Neural cell (in vitro differentiated cells): ENCODE data around the gene SHROOM4. TPM values are rescaled to one million over a fixed set of nuclear protein-coding genes. Genes with fewer than 3 reads are reported as not detected.

Experiments
- H2AFZ ChIP-seq: fragments of 200-600, 300-800 bp; sonication (generic), shearing (Covaris generic); 2 replicates; pipeline ENCODE4 v1.6.0; 2014; ENCODE audit warnings: low read depth, mild to moderate bottlenecking, antibody characterized with exemption, low read length, moderate library complexity
- H3F3A ChIP-seq: fragments of 200-600 bp; shearing (Covaris generic); 2 replicates; pipeline ENCODE4 v1.6.1; 2016; ENCODE audit warnings: mild to moderate bottlenecking, moderate library complexity, mixed read lengths, antibody characterized with exemption, low read length; ENCODE audit not compliant: insufficient read depth, poor library complexity, severe bottlenecking
- H3K27ac ChIP-seq: fragments of 200-600, 300-800 bp; sonication (generic), shearing (Covaris generic); 2 replicates; pipeline ENCODE4 v1.5.1; 2014; ENCODE audit warnings: mild to moderate bottlenecking, low read length, moderate library complexity
- H3K27me3 ChIP-seq: fragments of 300-800, 200-600 bp; sonication (generic), shearing (Covaris generic); 2 replicates; pipeline ENCODE4 v1.6.0; 2014; ENCODE audit warnings: mild to moderate bottlenecking, low read depth, low read length, moderate library complexity; ENCODE audit not compliant: insufficient read depth
- H3K36me3 ChIP-seq: fragments of 300-800, 200-600 bp; sonication (generic), shearing (Covaris generic); 2 replicates; pipeline ENCODE4 v1.5.1; 2014; ENCODE audit warnings: mild to moderate bottlenecking, antibody characterized with exemption, low read length, moderate library complexity; ENCODE audit not compliant: insufficient read depth
- H3K4me2 ChIP-seq: fragments of 300-800, 200-600 bp; sonication (generic), shearing (Covaris generic); 2 replicates; pipeline ENCODE4 v1.6.0; 2014; ENCODE audit warnings: mild to moderate bottlenecking, low read length
- H3K4me3 ChIP-seq: fragments of 300-800, 200-600 bp; sonication (generic), shearing (Covaris generic); 2 replicates; pipeline ENCODE4 v1.5.1; 2014; ENCODE audit warnings: mild to moderate bottlenecking, low read length, moderate library complexity
- H3K79me2 ChIP-seq: fragments of 200-600 bp; shearing (Covaris generic); replicated peaks from 2 replicates; pipeline ENCODE4 v1.6.0; 2014; ENCODE audit warnings: mild to moderate bottlenecking, low read length, moderate library complexity; ENCODE audit not compliant: insufficient read depth
- H3K9ac ChIP-seq: fragments of 300-800, 200-600 bp; sonication (generic), shearing (Covaris generic); 2 replicates; pipeline ENCODE4 v1.6.1; 2016; ENCODE audit warnings: mild to moderate bottlenecking, low read length, mixed read lengths
- H3K9me2 ChIP-seq: fragments of 200-600 bp; shearing (Covaris generic); 2 replicates; pipeline ENCODE4 v1.6.1; 2016; ENCODE audit warnings: mild to moderate bottlenecking, low read length, mixed read lengths; ENCODE audit not compliant: insufficient read depth
- H3K9me3 ChIP-seq: fragments of 200-600, 300-800 bp; sonication (generic), shearing (Covaris generic); 2 replicates; pipeline ENCODE4 v1.6.1; 2016; ENCODE audit warnings: mild to moderate bottlenecking, mixed run types, low read length, moderate library complexity, mixed read lengths
- H4K20me1 ChIP-seq: fragments of 200-600 bp; shearing (Covaris generic); 2 replicates; pipeline ENCODE4 v1.6.1; 2016; ENCODE audit warnings: mild to moderate bottlenecking, mixed run types; ENCODE audit not compliant: insufficient read depth
- CTCF ChIP-seq: fragments of 450-650 bp; IDR thresholded peaks from 2 replicates; pipeline ENCODE4 v1.5.1; 2014; ENCODE audit warnings: antibody characterized with exemption, mild to moderate bottlenecking, moderate library complexity; ENCODE audit not compliant: poor library complexity, severe bottlenecking
- EP300 ChIP-seq: fragments of 450-650 bp; conservative IDR thresholded peaks from 2 replicates; pipeline ENCODE4 v1.6.1; 2014; ENCODE audit warnings: antibody characterized with exemption, mild to moderate bottlenecking, moderate library complexity; ENCODE audit not compliant: poor library complexity, severe bottlenecking
- EZH2 ChIP-seq: fragments of 200-600, 300-800 bp; shearing (Covaris generic), sonication (generic); IDR thresholded peaks from 2 replicates; pipeline ENCODE4 v1.6.1; 2014; ENCODE audit warnings: antibody characterized with exemption, low read length, borderline replicate concordance, mild to moderate bottlenecking; ENCODE audit not compliant: insufficient read depth, poor library complexity, severe bottlenecking
- MXI1 ChIP-seq: fragments of 450-650 bp; conservative IDR thresholded peaks from 2 replicates; pipeline ENCODE4 v1.6.1; 2014; ENCODE audit warnings: antibody characterized with exemption, mild to moderate bottlenecking; ENCODE audit not compliant: poor library complexity, severe bottlenecking
- POLR2AphosphoS5 ChIP-seq: IDR thresholded peaks from 2 replicates; pipeline ENCODE4 v1.6.1; 2012
- RAD21 ChIP-seq: fragments of 450-650 bp; conservative IDR thresholded peaks from 2 replicates; pipeline ENCODE4 v1.6.1; 2014; ENCODE audit warnings: antibody characterized with exemption, mild to moderate bottlenecking, moderate library complexity
- REST ChIP-seq: IDR thresholded peaks from 2 replicates; pipeline ENCODE4 v1.6.1; 2012; ENCODE audit warnings: borderline replicate concordance
- SMC3 ChIP-seq: fragments of 450-650 bp; conservative IDR thresholded peaks from 2 replicates; pipeline ENCODE4 v1.6.1; 2014; ENCODE audit warnings: antibody characterized with exemption, mild to moderate bottlenecking, moderate library complexity; ENCODE audit not compliant: poor library complexity
- TAF1 ChIP-seq: IDR thresholded peaks from 2 replicates; pipeline ENCODE4 v1.6.1; 2012; ENCODE audit warnings: low read depth
- polyA plus RNA-seq: library from polyadenylated mRNA; depleted of rRNA; stranded (reverse); fragments of >200 nt; gene quantifications from 2 replicates; pipeline ENCODE4 v1.2.3, GENCODE V29; 2014

Gene SHROOM4
- polyA plus RNA-seq, 1 donor from 2014 or later, result 1.4 TPM

- no peak overlapping the region for H3K9ac ChIP-seq
- no peaks in the 10 kb centered on the region for H4K20me1 ChIP-seq
- no peaks in the 10 kb centered on the region for H3F3A ChIP-seq
- no peak overlapping the region for H3K27ac ChIP-seq
- TF ChIP-seq CTCF, result no peak
- TF ChIP-seq SMC3, result no peak
- no peak for TF ChIP-seq EZH2
- no peak for TF ChIP-seq POLR2AphosphoS5
- no peak for TF ChIP-seq EP300
- no peak for TF ChIP-seq RAD21
- no peak for TF ChIP-seq MXI1
- TF ChIP-seq REST, result no peak
- no peak for TF ChIP-seq TAF1
- no peaks in the 10 kb centered on the region for H3K79me2 ChIP-seq
- H3K27me3 ChIP-seq, result no peaks in the 10 kb centered on the region
- no peak overlapping the region for H2AFZ ChIP-seq
- no peaks in the 10 kb centered on the region for H3K9me2 ChIP-seq
- no peak overlapping the region for H3K4me3 ChIP-seq
- no peaks in the 10 kb centered on the region for H3K9me3 ChIP-seq
- H3K4me2 ChIP-seq, result no peak overlapping the region
- no peaks in the 10 kb centered on the region for H3K36me3 ChIP-seq
Observed at GRCh38 chrX:50853399-50853798, 39.4 kb upstream of the SHROOM4 start.

GRCh38 chrX:50852524-50852923 is 38.5 kb upstream of the SHROOM4 start:
- H3F3A ChIP-seq, result no peaks in the 10 kb centered on the region
- H2AFZ ChIP-seq, result no peak overlapping the region
- H3K27ac ChIP-seq, result no peak overlapping the region
- no peaks in the 10 kb centered on the region for H4K20me1 ChIP-seq
- no peaks in the 10 kb centered on the region for H3K79me2 ChIP-seq
- H3K9ac ChIP-seq, result no peak overlapping the region
- H3K4me2 ChIP-seq, result no peak overlapping the region
- no peaks in the 10 kb centered on the region for H3K36me3 ChIP-seq
- no peaks in the 10 kb centered on the region for H3K9me3 ChIP-seq
- TF ChIP-seq REST (no peak), POLR2AphosphoS5 (no peak), TAF1 (no peak), MXI1 (no peak), EZH2 (no peak), RAD21 (no peak), EP300 (no peak), CTCF (no peak), SMC3 (no peak)
- no peaks in the 10 kb centered on the region for H3K27me3 ChIP-seq
- no peak overlapping the region for H3K4me3 ChIP-seq
- no peaks in the 10 kb centered on the region for H3K9me2 ChIP-seq
